Activated gamma-delta T cell treated with anti-CD3 and anti-CD28 coated beads, Interleukin-2, amount 50 U/mL, for 16 hours (primary cell): ENCODE measurements around the gene DYRK2.

Source experiments
- DNase-seq: peaks from one replicate; pipeline ENCODE4 v3.0.0-alpha.2; 2020; ENCODE audit warnings: low read depth

The DYRK2 gene

GRCh38 chr12:67648521-67649260, at the start of gene DYRK2:
Gene DYRK2, plus strand, starts transcription at chr12:67648745. Its CDS starts 389 bp downstream, at chr12:67649134.
- peak; percentile 51 for DNase-seq

- no peak for DNase-seq
These were observed 48.9 kb upstream of the DYRK2 start for GRCh38 chr12:67599691-67600090.

GRCh38 chr12:67601126-67601525, 47.4 kb upstream of the DYRK2 start:
- no peak for DNase-seq

GRCh38 chr12:67609226-67609870, 39.2 kb upstream of the DYRK2 start:
- no peak for DNase-seq

- DNase-seq = no peak
These were observed 35.5 kb upstream of the DYRK2 start for GRCh38 chr12:67613040-67613439.

- no peak for DNase-seq
These were observed 30.9 kb upstream of the DYRK2 start for GRCh38 chr12:67617629-67618028.

GRCh38 chr12:67618303-67618702, 30.2 kb upstream of the DYRK2 start:
- DNase-seq = no peak

GRCh38 chr12:67621112-67621511, 27.4 kb upstream of the DYRK2 start:
- DNase-seq = no peak

GRCh38 chr12:67621926-67622325, 26.6 kb upstream of the DYRK2 start:
- DNase-seq = no peak

- DNase-seq = no peak
These were observed 25.3 kb upstream of the DYRK2 start for GRCh38 chr12:67623259-67623658.

GRCh38 chr12:67624355-67624754, 24.2 kb upstream of the DYRK2 start:
- DNase-seq = no peak

- no peak for DNase-seq
These were observed 23.5 kb upstream of the DYRK2 start for GRCh38 chr12:67625004-67625403.

GRCh38 chr12:67626156-67626555, 22.4 kb upstream of the DYRK2 start:
- no peak for DNase-seq

GRCh38 chr12:67630373-67631088, 18.0 kb upstream of the DYRK2 start:
- peak; percentile 78 for DNase-seq

- no peak for DNase-seq
These were observed 16.5 kb upstream of the DYRK2 start for GRCh38 chr12:67632005-67632404.

GRCh38 chr12:67633024-67633610, 15.4 kb upstream of the DYRK2 start:
- no peak for DNase-seq

GRCh38 chr12:67633708-67634107, 14.8 kb upstream of the DYRK2 start:
- no peak for DNase-seq

GRCh38 chr12:67634303-67634761, 14.2 kb upstream of the DYRK2 start:
- no peak for DNase-seq

GRCh38 chr12:67637718-67638117, 10.8 kb upstream of the DYRK2 start:
- no peak for DNase-seq

- DNase-seq = no peak
These were observed 9.9 kb upstream of the DYRK2 start for GRCh38 chr12:67638694-67639093.

- no peak for DNase-seq
These were observed 7.7 kb upstream of the DYRK2 start for GRCh38 chr12:67640863-67641262.

GRCh38 chr12:67645126-67645525, 3.4 kb upstream of the DYRK2 start:
- no peak for DNase-seq

- DNase-seq = no peak
These were observed 2.9 kb upstream of the DYRK2 start for GRCh38 chr12:67645601-67646000.
